GM12878 (cell line): ENCODE measurements around the gene TGFBR3. TPM values are rescaled to one million over a fixed set of nuclear protein-coding genes. Genes with fewer than 3 reads are reported as not detected.

ENCODE experiments used
- ATAC-seq: fragments of 200-7000 bp; cut with Tn5 transposase; 3 replicates; pipeline ENCODE4 v1.9.1; 2020; ENCODE audit warnings: mild to moderate bottlenecking, moderate library complexity
- BruUV-seq: library from RNA; stranded (reverse); fragments of 400-500 nt; replicated peaks from 2 replicates; lab custom pipeline; 2021; lab: Mats Ljungman, UMichigan
- CTCF ChIA-PET: fragments of 300-600 bp; sonication (Branson Sonifier 250); formaldehyde crosslinking; extraction: SDS; loops from one replicate; lab custom pipeline; 2021; ENCODE audit warnings: inconsistent platforms; lab: Yijun Ruan, JAX
- POLR2A ChIA-PET: fragments of 350-600 bp; formaldehyde crosslinking; extraction: SDS; loops from one replicate; lab custom pipeline; 2021; ENCODE audit warnings: inconsistent platforms; lab: Charles Lee
- RAD21 ChIA-PET: fragments of 300-600 bp; sonication (Branson Sonifier 250); formaldehyde crosslinking; loops from one replicate; lab custom pipeline; 2023; ENCODE audit warnings: antibody characterized with exemption; ENCODE audit not compliant: unreplicated experiment; lab: Charles Lee
- SMC1A ChIA-PET: fragments of 300-600 bp; sonication (Branson Sonifier 250); formaldehyde crosslinking; loops from one replicate; lab custom pipeline; 2023; ENCODE audit not compliant: unreplicated experiment, uncharacterized antibody; lab: Charles Lee
- DNase-seq: peaks from one replicate; pipeline ENCODE4 v3.0.0-alpha.2; 2011; ENCODE audit warnings: low read depth, low spot score
- FAIRE-seq: peaks from 3 replicates; lab custom pipeline; 2011; peaks lifted over from hg19 to GRCh38; lab: Jason Lieb, UNC
- H2AFZ ChIP-seq: 2 replicates; pipeline ENCODE4 v1.6.0; 2011; ENCODE audit warnings: low read depth, low read length, control low read depth; ENCODE audit not compliant: control insufficient read depth
- H3K27ac ChIP-seq: 2 replicates; pipeline ENCODE4 v1.5.1; 2011; ENCODE audit warnings: control low read depth; ENCODE audit not compliant: control insufficient read depth, insufficient read depth
- H3K27me3 ChIP-seq, 2 experiments: replicated peaks in 1 of 2; 2 replicates each; pipeline versions ENCODE4 v1.6.0 to v1.6.1; 2011; ENCODE audit warnings: low read length in 1 of 2; ENCODE audit not compliant: control insufficient read depth in 2 of 2, insufficient read depth in 2 of 2
- H3K36me3 ChIP-seq, 2 experiments: 2 replicates each; pipeline ENCODE4 v1.5.1; 2011; ENCODE audit warnings: low read length in 1 of 2; ENCODE audit not compliant: control insufficient read depth in 2 of 2, insufficient read depth in 2 of 2
- H3K4me1 ChIP-seq: 2 replicates; pipeline ENCODE4 v1.6.1; 2011; ENCODE audit warnings: mild to moderate bottlenecking, low read length, moderate library complexity, mixed read lengths; ENCODE audit not compliant: control insufficient read depth, insufficient read depth
- H3K4me2 ChIP-seq: 2 replicates; pipeline ENCODE4 v1.6.0; 2011; ENCODE audit warnings: control low read depth; ENCODE audit not compliant: control insufficient read depth, insufficient read depth
- H3K4me3 ChIP-seq: fragments of 200-600 bp; sonication (generic); 2 replicates; pipeline ENCODE4 v1.5.1; 2016
- H3K79me2 ChIP-seq: 2 replicates; pipeline ENCODE4 v1.6.0; 2011; ENCODE audit warnings: low read length; ENCODE audit not compliant: control insufficient read depth, insufficient read depth
- H3K9ac ChIP-seq: 2 replicates; pipeline ENCODE4 v1.8.0; 2011; ENCODE audit warnings: low read length, control low read depth, mixed read lengths; ENCODE audit not compliant: control insufficient read depth, insufficient read depth
- H3K9me3 ChIP-seq: replicated peaks from 3 replicates; pipeline ENCODE4 v1.5.1; 2011; ENCODE audit warnings: mild to moderate bottlenecking, low read length; ENCODE audit not compliant: control insufficient read depth, insufficient read depth
- H4K20me1 ChIP-seq: 2 replicates; pipeline ENCODE4 v1.6.0; 2011; ENCODE audit not compliant: control insufficient read depth, insufficient read depth
- EP300 ChIP-seq, 2 experiments: fragments of 150-350 bp in 1 of 2; IDR thresholded peaks; 2 replicates each; pipeline ENCODE4 v1.6.1; 2011 to 2012; ENCODE audit warnings: low read depth in 2 of 2, low read length in 2 of 2, borderline replicate concordance in 1 of 2, improper control_type of control experiment in 1 of 2, inconsistent platforms in 1 of 2; ENCODE audit not compliant: control insufficient read depth in 1 of 2
- FOXK2 ChIP-seq: fragments of 450-650 bp; IDR thresholded peaks from 2 replicates; pipeline ENCODE4 v1.6.1; 2017; ENCODE audit warnings: mild to moderate bottlenecking, moderate library complexity
- IRF4 ChIP-seq: IDR thresholded peaks from 2 replicates; pipeline ENCODE4 v1.6.1; 2011; ENCODE audit warnings: low read depth, low read length
- MAX ChIP-seq: IDR thresholded peaks from 2 replicates; pipeline ENCODE4 v1.6.1; 2012; ENCODE audit warnings: low read depth, low read length, improper control_type of control experiment
- NFIC ChIP-seq: IDR thresholded peaks from 2 replicates; pipeline ENCODE4 v1.6.1; 2012; ENCODE audit warnings: low read depth, mild to moderate bottlenecking, inconsistent platforms, low read length, moderate library complexity
- POLR2A ChIP-seq: IDR thresholded peaks from 2 replicates; pipeline ENCODE4 v1.6.1; 2011; ENCODE audit warnings: low read depth, mild to moderate bottlenecking, low read length
- SMAD1 ChIP-seq: fragments of 450-650 bp; IDR thresholded peaks from 2 replicates; pipeline ENCODE4 v1.6.1; 2018; ENCODE audit warnings: mild to moderate bottlenecking, low read depth; ENCODE audit not compliant: partially characterized antibody
- WGBS: methylation state at CpG from one replicate; pipeline ENCODE4 v1.1.6; 2016; ENCODE audit warnings: low lambda C conversion rate; ENCODE audit not compliant: insufficient replicate concordance, insufficient coverage; ENCODE audit errors: missing lambda C conversion rate; 5-methylcytosine and 5-hydroxymethylcytosine counted together
- in situ Hi-C: fragments of 300-500 bp; cut with MboI; formaldehyde crosslinking; loops from 9 replicates; pipeline ENCODE4 v1.14.3; 2018; ENCODE audit warnings: mixed read lengths
- intact Hi-C: fragments of 100-400 bp; cut with micrococcal nuclease; formaldehyde crosslinking; loops from one replicate; pipeline ENCODE4 v1.14.2; 2022; ENCODE audit not compliant: unreplicated experiment
- polyA plus RNA-seq, 11 experiments: library from polyadenylated mRNA; depleted of rRNA in 4 of 11; unstranded in 6 of 11; stranded (reverse) in 5 of 11; fragments of >200 nt; fragmentation: Nextera tagmentation in 4 of 11; fragmentation: Illumina TruSeq in 1 of 11; extraction: Ambion mirVana in 4 of 11; extraction: Trizol in 1 of 11; gene quantifications; 1 replicate in 1 of 11; 2 replicates in 10 of 11; pipeline versions ENCODE4 v1.2.1 to v1.2.3, GENCODE V29; 2011 to 2016; ENCODE audit warnings: inconsistent platforms in 2 of 11, missing spikeins in 2 of 11, low read depth in 1 of 11
- total RNA-seq, 4 experiments: library from RNA; depleted of rRNA in 3 of 4; stranded (reverse); fragments of >200 nt in 3 of 4; fragmentation: Illumina TruSeq in 1 of 4; extraction: Trizol in 1 of 4; gene quantifications; 2 replicates each; pipeline versions ENCODE4 v1.2.1 to v1.2.3, GENCODE V29; 2013 to 2021

TGFBR3 gene
- total and polyA plus RNA-seq, 10 of the 15 experiments (the other 5 are each of a cell fraction or from before 2014, with no cell fraction given): 2.7 to 16.5 (median 12.6) TPM

GRCh38 chr1:91792489-91793071 is 93.4 kb downstream of the TGFBR3 start:
- H3K36me3 ChIP-seq: no peaks in the 10 kb centered on the region; a peak in 1 of 4 replicates
- H3K4me2 ChIP-seq: no peak overlapping the region
- H3K4me3 ChIP-seq: no peak overlapping the region
- SMC1A ChIA-PET: no interaction called here
- CTCF ChIA-PET: interaction anchor here (1.0 kb wide), 2 partner anchors 132 to 280 kb away, joined by 3 read pairs; no protein-coding TSS in a partner anchor
- RAD21 ChIA-PET: interaction anchor here (0.7 kb wide), 1 partner anchor 816 kb away, joined by 3 read pairs; no protein-coding TSS in a partner anchor
- DNase-seq (no peak), ATAC-seq (no peak), FAIRE-seq (no peak)
- H3K9ac ChIP-seq: no peak overlapping the region
- no TSS peak for BruUV-seq
- WGBS: 96% methylated on average over 8 of the region's 8 CpGs
- H2AFZ ChIP-seq: no peak overlapping the region
- H3K4me1 ChIP-seq: no peaks in the 10 kb centered on the region
- intact Hi-C loops: no loop called here
- H3K9me3 ChIP-seq: no peaks in the 10 kb centered on the region
- no peaks in the 10 kb centered on the region for H4K20me1 ChIP-seq
- TF ChIP-seq POLR2A (no peak), MAX (no peak), NFIC (no peak), IRF4 (no peak), SMAD1 (no peak), FOXK2 (no peak), EP300 (IDR thresholded peaks at IDR 0.05; ENCODE audit: borderline replicate concordance in 1 of 2, control insufficient read depth in 1 of 2, low read depth in 2 of 2, low read length in 2 of 2) (no peak)
- H3K27ac ChIP-seq: no peak overlapping the region
- no peaks in the 10 kb centered on the region for H3K27me3 ChIP-seq
- in situ Hi-C loops: no loop called here
- POLR2A ChIA-PET: no interaction called here
- H3K79me2 ChIP-seq: no peaks in the 10 kb centered on the region
